ENCODE measurements around the gene NR6A1.

The NR6A1 gene

GRCh38 chr9:124793015-124793541 is 22.0 kb upstream of the NR6A1 start:
- TF ChIP-seq, protein P1, sequence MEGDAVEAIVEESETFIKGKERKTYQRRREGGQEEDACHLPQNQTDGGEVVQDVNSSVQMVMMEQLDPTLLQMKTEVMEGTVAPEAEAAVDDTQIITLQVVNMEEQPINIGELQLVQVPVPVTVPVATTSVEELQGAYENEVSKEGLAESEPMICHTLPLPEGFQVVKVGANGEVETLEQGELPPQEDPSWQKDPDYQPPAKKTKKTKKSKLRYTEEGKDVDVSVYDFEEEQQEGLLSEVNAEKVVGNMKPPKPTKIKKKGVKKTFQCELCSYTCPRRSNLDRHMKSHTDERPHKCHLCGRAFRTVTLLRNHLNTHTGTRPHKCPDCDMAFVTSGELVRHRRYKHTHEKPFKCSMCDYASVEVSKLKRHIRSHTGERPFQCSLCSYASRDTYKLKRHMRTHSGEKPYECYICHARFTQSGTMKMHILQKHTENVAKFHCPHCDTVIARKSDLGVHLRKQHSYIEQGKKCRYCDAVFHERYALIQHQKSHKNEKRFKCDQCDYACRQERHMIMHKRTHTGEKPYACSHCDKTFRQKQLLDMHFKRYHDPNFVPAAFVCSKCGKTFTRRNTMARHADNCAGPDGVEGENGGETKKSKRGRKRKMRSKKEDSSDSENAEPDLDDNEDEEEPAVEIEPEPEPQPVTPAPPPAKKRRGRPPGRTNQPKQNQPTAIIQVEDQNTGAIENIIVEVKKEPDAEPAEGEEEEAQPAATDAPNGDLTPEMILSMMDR (conservative IDR thresholded peaks at IDR 0.05; ENCODE audit: low read depth, low read length) = no peak
- no peaks in the 10 kb centered on the region for H3K79me2 ChIP-seq (ENCODE audit: insufficient read depth, low read depth)
- H3K4me3 ChIP-seq (IDR thresholded peaks at IDR 0.05; ENCODE audit: insufficient read depth, low read depth, low read length) = no peak overlapping the region
- no peak overlapping the region for H2AFZ ChIP-seq (ENCODE audit: low read depth)
- no peaks in the 10 kb centered on the region for H3K36me3 ChIP-seq (ENCODE audit: insufficient read depth)
- no peaks in the 10 kb centered on the region for H4K20me1 ChIP-seq (ENCODE audit: insufficient read depth)
- no peak overlapping the region for H3K9ac ChIP-seq
- H3K4me1 ChIP-seq (ENCODE audit: low read depth, poor library complexity, severe bottlenecking) = no peaks in the 10 kb centered on the region
- H3K27me3 ChIP-seq (ENCODE audit: insufficient read depth, low read depth) = no peaks in the 10 kb centered on the region
- H3K27ac ChIP-seq = no peak overlapping the region
- no peak overlapping the region for H3K4me2 ChIP-seq

- no peaks in the 10 kb centered on the region for H3K36me3 ChIP-seq (ENCODE audit: insufficient read depth)
- no peaks in the 10 kb centered on the region for H3K79me2 ChIP-seq (ENCODE audit: insufficient read depth, low read depth)
- H2AFZ ChIP-seq (ENCODE audit: low read depth) = no peak overlapping the region
- no peak overlapping the region for H3K27ac ChIP-seq
- no peak overlapping the region for H3K9ac ChIP-seq
- TF ChIP-seq, protein P1 (conservative IDR thresholded peaks at IDR 0.05; ENCODE audit: low read depth, low read length) = no peak
- H3K27me3 ChIP-seq (ENCODE audit: insufficient read depth, low read depth) = no peaks in the 10 kb centered on the region
- no peak overlapping the region for H3K4me3 ChIP-seq (IDR thresholded peaks at IDR 0.05; ENCODE audit: insufficient read depth, low read depth, low read length)
- no peaks in the 10 kb centered on the region for H4K20me1 ChIP-seq (ENCODE audit: insufficient read depth)
- no peaks in the 10 kb centered on the region for H3K4me1 ChIP-seq (ENCODE audit: low read depth, poor library complexity, severe bottlenecking)
- no peak overlapping the region for H3K4me2 ChIP-seq
Measured at GRCh38 chr9:124792257-124793014, 21.3 kb upstream of the NR6A1 start.

DNA sequence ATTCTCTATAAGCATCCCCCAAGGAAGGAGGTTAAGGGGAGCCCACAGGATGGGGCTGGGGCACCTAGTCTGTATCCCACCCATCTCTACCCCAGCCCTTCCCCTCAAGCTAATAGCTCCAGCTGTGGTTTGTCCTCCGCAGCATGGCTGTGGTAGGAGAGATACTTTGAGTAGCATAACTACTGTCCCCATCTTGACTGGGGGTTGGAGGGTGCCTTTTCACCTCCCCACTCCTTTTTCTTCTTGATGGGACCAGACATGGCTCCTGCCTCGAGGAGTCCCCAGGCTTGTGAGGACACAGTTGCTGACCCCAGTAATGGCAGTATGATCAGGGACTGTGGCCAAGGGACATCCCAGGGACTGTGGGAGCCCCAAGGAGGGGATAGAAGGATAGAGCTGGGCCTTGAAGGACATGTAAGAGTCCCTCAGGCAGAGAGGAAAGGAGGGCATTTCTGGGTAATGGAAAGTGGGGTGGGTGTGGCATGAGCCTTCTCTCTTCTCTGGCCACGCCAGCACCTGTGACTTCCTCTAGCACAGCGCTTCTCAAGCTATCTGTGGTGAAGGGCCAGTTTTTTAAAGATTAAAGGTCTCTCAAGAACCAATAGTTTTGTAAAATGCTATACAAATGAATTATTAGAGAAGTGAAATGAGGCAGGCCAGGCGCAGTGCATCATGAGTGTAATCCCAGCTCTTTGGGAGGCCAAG is 19.8 kb upstream of the NR6A1 start:
- Histone ChIP-seq H3K4me1 (ENCODE audit: low read depth, poor library complexity, severe bottlenecking) (no peaks in the 10 kb centered on the region), H2AFZ (ENCODE audit: low read depth) (no peak overlapping the region), H3K27ac (no peak overlapping the region), H3K4me2 (no peak overlapping the region), H4K20me1 (ENCODE audit: insufficient read depth) (no peaks in the 10 kb centered on the region), H3K4me3 (IDR thresholded peaks at IDR 0.05; ENCODE audit: insufficient read depth, low read depth, low read length) (no peak overlapping the region), H3K36me3 (ENCODE audit: insufficient read depth) (no peaks in the 10 kb centered on the region), H3K27me3 (ENCODE audit: insufficient read depth, low read depth) (no peaks in the 10 kb centered on the region), H3K9ac (no peak overlapping the region), H3K79me2 (ENCODE audit: insufficient read depth, low read depth) (no peaks in the 10 kb centered on the region)
- TF ChIP-seq, protein P1 (conservative IDR thresholded peaks at IDR 0.05; ENCODE audit: low read depth, low read length) = no peak

DNA sequence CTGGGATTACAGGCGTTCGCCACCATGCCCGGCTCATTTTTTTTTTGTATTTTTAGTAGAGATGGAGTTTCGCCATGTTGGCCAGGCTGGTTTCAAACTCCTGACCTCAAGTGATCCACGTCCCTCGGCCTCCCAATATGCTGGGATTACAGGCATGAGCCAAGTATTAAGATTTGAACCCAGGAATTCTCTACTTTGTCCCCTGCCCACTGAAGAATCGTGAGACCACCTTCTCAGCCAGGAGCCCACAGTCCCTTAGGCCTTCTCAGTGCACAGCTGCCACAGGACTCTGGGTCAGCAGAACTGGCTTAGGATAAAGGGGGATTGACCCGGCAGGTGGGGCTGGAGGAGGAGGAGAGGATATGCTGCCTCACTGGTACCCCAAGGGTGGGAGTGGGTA is 19.2 kb upstream of the NR6A1 start:
- Histone ChIP-seq H3K79me2 (ENCODE audit: insufficient read depth, low read depth) (no peaks in the 10 kb centered on the region), H2AFZ (ENCODE audit: low read depth) (no peak overlapping the region), H3K27ac (no peak overlapping the region), H3K36me3 (ENCODE audit: insufficient read depth) (no peaks in the 10 kb centered on the region), H3K4me1 (ENCODE audit: low read depth, poor library complexity, severe bottlenecking) (no peaks in the 10 kb centered on the region), H3K27me3 (ENCODE audit: insufficient read depth, low read depth) (no peaks in the 10 kb centered on the region), H4K20me1 (ENCODE audit: insufficient read depth) (no peaks in the 10 kb centered on the region), H3K4me2 (no peak overlapping the region), H3K9ac (no peak overlapping the region), H3K4me3 (IDR thresholded peaks at IDR 0.05; ENCODE audit: insufficient read depth, low read depth, low read length) (no peak overlapping the region)
- TF ChIP-seq, protein P1 (conservative IDR thresholded peaks at IDR 0.05; ENCODE audit: low read depth, low read length) = no peak

Data from KMS-11 (cell line).